HG02571 (cell line): ENCODE results near the gene ZC3H18.

Experiments used
- ATAC-seq: cut with Tn5 transposase; IDR thresholded peaks from one replicate; pipeline ENCODE4 v1.9.1; 2021; ENCODE audit warnings: mild to moderate bottlenecking, moderate library complexity; ENCODE audit not compliant: unreplicated experiment

Gene ZC3H18

DNA sequence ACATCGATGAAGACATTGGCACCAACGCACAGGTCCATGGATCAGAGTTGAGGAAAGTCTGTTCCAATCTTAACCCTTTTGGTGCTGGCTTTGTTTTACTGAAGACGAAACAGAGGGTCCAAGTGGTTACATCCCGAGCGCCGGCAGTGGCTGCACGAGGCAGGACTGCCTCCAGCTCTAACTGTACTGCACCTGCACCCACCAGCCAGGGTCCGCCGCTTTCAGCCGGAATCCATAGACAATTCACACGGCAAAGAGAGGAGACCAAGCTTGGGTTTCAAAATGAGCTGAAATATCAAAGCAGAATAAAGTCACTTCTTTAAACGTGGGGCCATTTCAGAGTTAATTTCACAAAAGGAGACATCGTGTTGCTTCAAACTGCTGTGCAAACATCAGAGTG, 21.2 kb upstream of the ZC3H18 start:
- no peak for ATAC-seq

DNA sequence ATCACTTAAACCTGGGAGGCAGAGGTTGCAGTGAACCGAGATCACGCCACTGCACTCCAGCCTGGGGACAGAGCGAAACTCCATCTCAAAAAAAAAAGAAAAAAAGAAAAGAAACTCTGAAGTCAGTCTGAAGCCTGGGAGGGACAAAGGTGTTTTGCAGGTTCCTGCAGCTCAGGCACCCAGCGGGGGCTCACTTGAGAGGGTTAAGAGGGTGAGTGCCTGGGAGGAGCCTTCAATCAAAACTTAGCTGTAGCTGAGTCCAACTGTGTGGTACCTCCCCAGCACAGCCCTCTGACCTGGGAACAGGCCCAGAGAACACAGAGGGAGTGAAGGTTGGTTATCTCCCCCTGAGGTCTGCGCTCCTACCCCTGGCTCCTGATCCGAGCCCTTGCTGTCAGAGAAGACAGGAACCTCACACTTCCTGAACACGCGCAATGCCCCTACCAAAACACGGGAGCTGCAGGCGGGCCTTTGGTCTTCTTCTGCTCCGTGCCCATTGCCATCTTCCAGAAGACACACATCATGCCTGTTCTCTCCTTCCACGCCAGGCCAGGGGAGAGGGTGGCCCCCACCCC, 20.4 kb upstream of the ZC3H18 start:
- no peak for ATAC-seq

DNA sequence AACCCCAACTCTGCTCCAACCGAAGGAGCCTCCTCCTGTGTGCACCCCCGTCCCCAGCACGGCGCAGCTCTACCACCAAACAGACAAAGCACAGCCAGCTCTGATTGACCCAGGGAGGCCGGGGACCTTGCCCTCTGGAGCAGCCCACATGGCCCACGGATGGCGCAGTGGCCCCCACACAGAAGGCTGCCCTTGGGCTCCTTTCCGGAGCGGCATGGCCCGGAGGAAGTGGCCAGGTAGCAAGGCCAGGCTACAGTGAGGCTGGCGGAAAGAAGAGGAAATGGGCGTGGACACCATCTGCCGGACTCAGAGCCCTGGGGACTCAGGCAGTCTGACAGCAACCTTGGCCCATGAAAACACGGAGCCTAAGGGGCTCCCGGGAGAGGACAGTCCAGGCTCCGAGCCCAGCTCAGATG, 19.9 kb upstream of the ZC3H18 start:
- no peak for ATAC-seq

DNA sequence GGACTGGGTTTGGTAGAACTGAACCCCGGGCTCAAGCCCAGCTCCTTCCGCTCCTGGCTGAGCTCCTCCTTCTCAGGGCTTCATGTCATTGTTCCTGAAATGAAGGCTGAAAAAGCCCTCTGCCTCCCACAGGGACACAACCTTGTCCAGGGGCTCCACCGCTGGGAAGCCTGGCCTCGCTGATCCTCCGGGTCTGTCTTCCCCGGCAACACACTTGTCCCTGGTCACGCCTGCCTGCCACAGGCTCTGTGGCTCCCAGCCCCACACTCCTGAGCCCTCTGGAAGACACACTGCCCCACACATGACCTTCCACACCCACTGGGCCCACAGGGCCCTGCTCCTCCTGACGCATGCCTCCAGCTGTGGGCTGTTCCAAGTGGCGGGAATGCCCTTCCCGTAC, 18.0 kb upstream of the ZC3H18 start:
- no peak for ATAC-seq

DNA sequence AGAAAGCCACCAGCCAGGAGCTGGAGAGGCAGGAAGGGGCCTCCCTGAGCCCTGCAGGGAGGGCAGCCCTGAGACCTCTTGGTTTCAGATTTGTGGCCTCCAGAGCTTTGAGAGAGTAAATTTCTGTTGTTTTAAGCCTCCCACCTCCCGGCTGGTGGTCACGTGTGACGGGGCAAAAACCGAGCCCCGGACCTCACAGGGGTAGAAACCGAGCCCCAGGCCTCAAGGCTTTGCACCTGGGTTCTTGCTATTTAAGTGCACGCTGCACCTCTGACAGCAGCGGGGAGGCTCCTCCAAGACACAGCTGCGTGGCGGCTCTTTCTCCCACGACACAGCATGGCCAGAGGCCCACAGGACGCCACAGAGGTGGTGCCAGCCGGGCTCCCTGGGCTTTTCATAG, 17.4 kb upstream of the ZC3H18 start:
- ATAC-seq, result no peak

DNA sequence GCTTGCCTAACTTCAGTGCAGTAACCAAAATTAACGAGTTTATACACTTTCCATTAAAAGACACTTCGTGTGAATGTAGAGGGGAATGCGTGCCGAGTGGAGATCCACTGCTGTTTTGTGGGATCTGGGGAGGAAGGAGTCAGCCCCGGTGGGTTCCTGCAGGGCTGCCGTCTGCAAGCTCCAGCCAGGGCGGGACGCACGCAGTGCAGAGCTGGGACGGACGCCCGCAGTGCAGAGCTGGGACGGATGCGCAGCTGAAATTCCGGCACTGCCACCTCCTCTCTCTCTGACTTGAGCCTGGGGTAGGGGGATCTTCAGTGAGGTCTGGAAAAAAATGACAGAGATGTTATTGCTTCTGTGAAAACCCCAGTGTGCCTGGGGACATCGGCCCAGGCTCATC, 16.5 kb upstream of the ZC3H18 start:
- no peak for ATAC-seq

DNA sequence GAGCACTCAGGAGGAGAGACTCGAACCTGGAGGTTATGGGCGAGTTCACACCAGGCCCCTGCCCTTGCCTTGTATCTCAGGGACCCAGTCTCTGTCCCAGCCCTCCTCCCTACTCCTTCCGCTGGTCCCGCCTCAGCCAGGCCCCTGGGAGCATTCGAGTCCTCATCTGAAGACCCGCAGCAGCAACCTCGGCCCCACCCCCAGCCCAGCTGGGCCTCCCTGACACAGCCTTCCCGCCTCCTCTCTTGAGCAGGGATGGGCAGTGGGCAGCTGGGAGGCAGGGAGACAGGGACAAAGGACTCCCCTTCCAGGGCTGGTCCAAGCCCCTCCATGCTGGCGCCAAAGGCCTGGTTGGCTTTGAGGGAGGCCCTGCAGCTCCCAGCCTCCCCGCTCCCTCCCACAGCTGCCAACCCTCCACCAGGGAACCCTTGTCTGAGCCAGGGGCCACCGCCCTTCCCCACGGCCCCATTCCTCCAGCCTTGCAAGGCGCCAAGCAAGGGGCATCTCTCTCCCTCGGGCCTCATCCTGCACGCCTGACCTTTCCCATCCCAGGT, 15.4 kb upstream of the ZC3H18 start:
- ATAC-seq, result no peak

DNA sequence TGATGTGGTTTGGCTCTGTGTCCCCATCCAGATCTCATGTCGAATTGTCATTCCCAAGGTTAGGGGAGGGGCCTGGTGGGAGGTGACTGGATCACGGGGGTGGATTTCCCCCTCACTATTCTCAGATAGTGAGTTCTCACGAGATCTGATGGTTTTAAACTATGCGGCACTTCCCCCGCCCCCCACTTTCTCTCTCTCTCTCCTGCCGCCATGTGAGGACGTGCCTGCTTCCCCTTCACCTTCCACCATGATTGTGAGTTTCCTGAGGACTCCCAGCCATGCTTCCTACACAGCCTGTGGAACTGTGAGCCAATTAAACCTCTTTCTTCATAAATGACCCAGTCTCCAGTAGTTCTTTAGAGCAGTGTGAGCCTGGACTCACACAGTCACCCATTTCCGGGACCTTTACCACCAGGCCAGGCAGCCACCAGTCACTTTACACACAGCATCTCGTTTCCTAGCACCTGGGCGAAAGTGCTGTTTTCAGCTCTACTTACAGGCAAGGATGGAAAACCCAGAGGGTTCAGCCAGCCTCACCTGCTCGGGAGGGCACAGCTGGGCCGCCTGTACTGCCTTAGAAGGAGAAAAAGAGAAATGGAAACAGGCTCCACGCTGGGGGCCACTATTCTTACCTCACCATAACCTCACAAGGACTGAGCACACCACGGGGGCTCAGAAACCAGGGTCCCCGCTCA, 13.8 kb upstream of the ZC3H18 start:
- ATAC-seq, result no peak

DNA sequence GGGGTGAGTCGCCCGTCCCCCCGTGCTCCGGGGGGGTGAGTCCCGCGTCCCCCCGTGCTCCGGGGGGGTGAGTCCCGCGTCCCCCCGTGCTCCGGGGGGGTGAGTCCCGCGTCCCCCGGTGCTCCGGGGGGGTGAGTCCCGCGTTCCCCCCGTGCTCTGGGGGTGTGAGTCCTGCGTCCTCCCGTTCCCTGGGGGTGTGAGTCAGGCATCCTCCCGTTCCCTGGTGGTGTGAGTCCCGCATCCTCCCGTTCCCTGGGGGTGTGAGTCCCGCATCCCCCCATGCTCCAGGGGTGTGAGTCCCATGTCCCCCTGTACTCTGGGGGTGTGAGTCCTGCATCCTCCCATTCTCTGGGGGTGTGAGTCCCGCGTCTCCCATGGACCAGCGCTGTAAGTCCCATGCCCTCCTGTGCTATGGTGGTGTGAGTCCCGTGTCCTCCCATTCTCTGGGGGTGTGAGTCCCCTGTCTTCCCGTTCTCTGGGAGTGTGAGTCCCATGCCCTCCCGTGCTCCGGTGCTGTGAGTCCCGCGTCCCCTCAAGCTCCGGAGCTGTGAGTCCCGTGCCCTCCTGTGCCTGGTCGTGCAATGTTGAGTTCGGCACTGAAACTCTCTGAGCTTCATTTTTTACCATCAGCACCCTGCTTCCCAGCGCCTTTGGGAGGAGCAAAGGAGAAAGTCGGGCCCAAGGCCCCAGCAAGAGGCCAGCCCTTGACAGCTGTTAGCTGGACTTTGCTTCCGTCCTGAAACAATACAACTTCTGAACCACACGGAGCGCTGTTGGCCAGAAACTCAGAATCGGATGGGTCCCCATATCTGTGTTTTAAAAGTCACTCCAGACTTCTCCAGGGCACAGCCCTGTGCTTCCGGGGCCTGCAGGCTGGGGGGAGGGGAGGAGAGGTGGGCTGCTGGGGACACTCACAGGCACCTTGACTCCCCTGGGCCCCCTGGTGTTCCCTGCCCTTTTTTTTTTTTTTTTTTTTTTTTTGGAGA, 11.5 kb upstream of the ZC3H18 start:
- ATAC-seq, result no peak

DNA sequence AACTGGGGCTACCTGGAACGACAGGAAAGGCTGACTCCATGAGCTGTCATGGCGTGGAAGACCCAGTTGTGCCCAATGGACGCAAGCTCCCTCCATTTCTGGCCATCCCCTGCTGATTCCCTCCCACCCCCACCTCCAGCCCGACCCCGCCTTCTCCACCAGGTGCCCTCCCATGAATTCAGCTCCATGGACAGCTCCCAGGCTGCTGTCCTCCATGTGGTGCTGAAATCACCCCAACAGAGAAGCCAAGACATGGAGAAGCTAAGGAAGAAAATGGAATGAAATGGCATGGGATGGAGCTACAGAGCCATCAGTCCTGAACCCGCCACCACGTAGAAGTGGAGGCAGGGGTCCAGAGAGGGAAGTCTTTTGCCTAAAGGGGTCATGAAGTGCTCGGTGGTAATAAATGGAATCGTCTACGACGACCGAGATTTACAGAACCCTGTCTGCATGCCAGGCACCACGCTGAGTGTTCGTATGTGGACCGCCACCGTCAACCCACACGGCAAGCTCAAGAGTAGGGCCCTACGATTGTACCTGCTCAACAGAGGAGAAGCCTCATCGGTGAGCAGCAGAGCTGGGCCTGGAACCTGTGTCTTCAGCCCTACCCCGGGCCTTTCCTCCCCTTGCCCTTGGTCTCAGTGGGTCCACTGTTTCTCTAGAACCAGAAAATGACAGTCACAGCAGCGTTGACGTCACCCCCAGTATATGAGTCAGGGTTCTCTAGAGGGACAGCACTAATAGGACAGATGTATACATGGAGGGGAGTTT, 9.3 kb upstream of the ZC3H18 start:
- ATAC-seq, result no peak

DNA sequence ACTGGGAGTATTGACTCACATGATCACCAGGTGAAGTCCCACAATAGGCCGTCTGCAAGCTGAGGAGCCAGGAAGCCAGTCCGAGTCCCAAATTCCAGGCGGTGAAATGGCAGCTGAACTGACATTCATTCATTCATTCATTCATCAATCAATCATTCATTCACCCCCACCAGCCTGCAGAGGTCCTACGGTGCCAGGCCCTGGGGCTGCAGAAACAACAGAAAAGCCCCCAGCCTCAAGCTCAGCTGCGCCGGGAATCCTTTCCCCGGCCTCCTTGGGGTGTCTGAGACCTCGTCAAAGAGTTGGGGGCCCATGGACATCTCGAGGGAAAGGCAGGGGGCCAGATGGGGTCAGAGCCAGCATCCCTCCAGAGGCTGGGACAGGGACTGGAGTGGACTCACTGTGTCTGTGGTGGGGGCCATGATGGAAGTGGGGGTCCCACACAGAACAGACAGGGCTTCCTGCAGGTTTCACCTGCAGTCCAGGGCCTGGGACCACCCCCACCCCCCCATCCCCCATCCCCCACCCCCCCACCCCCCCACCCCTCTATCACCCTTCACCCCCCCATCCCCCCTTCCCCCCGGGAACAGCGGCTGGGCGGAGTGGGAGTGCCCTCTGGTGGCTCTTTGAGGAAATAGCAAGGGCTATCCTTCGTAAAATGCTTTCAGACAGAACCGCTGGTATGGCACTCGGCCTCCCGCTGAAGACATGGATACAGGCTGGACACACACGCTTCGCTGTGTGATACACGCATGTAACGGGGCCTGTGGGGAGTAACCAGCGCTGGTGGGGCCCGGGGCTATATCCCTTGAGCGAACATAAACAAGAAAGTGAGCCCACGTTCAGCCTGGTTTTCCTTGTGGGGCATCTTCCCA, 8.5 kb upstream of the ZC3H18 start:
- no peak for ATAC-seq

DNA sequence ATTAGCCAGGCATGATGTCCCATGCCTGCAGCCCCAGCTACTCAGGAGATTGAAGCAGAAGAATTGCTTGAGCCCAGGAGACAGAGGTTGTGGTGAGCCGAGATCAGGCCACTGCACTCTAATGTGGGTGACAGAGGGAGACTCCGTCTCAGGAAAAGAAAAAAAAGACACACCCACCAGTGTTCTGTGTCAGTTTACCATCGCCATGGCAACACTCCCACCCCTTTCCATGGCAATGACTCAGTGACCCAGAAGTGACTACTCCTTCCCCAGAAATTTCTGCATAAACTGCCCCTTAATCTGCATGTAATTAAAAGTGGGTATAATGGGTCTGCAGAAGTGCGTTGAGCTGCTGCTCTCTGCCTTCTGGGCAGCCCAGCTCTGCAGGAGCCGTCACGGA, 4.0 kb upstream of the ZC3H18 start:
- ATAC-seq, result no peak

DNA sequence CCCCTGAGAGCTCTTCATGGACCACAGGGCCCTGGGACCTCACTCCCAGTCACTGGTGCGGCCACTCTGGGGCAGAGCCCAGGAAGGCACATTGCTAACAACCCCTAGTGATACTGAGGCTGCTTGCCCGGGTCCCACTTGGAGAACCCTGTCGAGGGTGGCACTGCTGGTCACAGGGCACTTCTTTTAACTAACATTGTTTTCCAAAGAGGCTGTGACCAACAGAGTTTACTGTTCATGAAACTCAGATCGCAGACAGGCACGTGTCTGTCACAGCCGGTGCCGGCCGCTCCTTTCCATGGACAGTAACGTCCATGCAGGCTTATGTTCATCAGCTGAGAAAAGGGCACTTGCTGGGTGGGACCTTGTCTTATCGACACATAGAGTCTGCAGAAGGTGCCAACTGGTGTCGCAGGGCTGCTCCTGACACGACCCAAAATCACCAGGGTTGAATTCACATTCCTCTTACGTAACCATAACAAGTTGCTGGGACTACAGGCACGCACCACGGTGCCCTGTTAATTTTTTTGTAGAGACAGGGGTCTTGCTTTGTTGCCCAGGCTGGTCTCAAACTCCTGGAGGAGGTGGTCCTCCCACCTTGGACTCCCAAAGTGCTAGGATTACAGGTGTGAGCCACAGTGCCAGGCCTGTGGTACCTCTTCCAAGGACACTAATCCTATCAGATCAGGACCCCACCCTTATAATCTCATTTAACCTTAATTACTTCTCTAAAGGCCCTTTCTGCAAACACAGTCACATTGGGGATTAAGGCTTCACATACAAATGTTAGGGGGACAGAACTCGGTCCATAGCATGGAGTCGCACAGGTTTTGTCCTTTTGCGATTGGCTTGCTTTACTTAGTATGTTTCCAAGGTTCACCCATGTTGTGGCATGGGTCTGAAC, 1.2 kb upstream of the ZC3H18 start:
- ATAC-seq, result peak; percentile 8

DNA sequence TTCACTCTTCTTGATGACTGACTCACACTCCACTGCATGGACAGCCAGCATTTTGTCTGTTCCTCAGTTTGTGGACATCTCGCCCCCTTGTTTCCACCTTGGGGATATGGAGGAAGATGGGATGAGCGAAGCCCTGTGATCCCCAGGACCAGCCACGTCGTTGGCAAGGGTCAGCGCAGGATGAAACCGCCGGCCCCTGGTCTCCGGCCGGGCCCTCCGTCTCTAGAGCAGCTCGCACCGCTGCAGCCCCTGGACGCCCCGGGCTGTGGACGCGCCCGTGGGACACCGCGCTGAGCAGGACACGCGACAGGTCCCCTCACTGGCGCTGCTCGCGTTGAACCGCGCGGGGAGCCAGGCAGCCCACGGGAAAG, 604 bp upstream of the ZC3H18 start:
- ATAC-seq, result peak; percentile 22

DNA sequence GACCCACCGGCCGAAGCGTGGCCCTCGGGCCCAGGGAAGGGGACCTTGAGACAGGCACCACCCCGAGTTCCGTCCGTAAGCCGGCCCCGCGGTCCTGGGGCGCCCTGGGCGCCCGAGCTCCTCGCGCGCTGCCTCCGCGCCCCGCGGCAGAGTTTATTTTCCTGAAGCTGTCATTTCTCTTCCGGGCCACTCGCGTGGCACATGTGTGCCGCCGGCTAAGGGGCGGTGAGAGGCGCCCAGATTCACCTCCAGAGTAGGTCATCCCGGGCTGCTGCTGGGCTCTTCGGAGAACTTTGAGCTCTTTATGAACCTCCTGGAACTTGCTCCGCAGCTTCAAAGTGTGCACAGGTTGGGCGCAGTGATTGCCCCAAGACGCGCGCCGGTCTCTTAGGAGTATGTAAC, 489 bp downstream of the ZC3H18 start:
- no peak for ATAC-seq

DNA sequence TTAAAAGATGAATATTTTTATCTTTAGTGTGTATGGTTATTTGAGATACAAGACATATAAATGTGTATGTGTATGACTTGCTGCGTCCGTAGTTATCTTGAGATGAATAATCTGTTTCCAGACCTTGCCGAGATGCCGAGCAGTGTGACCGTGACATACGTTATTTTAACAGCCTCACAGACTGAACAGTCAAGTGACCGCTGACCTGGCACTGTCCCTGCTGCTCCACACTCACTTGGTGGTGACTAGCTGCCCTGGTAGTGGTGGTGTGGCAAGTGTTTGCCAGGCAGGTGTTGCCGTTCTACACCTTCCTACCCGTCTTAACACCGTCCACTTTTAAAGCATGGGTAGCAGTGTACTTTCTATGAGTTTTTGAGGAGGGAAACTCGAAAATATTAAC, 5.0 kb downstream of the ZC3H18 start:
- no peak for ATAC-seq

DNA sequence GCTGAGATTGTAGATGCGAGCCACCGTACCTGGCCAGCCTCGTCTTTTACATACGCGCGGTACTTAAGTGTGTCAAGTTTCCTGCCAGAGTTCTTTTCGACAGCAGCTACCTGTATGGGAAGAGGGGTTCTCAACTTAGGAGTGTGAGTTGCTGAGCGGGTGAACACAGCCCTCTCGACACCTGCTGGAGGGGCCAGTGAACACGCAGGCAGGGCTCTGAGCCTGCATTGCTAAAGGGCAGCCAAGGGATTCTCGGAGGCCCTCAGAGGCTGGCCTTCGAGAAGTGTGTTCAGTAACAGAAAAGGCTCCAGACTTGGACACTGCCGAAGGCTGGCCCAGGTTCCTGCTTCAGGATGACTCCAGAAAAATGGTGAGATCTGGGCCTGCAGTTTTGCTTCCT, 6.1 kb downstream of the ZC3H18 start:
- no peak for ATAC-seq

DNA sequence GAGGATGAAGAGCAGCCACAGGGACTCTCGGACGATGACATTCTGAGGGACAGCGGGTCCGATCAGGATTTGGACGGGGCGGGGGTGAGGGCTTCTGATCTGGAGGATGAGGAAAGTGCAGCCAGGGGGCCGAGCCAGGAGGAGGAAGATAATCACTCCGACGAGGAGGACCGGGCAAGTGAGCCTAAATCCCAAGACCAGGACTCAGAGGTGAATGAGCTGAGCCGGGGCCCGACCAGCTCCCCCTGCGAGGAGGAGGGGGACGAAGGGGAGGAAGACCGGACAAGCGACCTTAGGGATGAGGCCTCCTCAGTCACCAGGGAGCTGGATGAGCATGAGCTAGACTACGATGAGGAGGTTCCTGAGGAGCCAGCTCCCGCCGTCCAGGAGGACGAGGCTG, 7.0 kb downstream of the ZC3H18 start:
- ATAC-seq, result no peak
